IgD-negative memory B cell (primary cell): ENCODE results near the gene B3GALT4. TPM values are rescaled to one million over a fixed set of nuclear protein-coding genes. Genes with fewer than 3 reads are reported as not detected.

Source experiments
- H3K27ac Mint-ChIP-seq, 3 donors: one replicate each; pipeline ENCODE4 v1.8.0; 2020 to 2022; ENCODE audit warnings: mild to moderate bottlenecking in 3 of 3, mixed read lengths in 3 of 3, moderate library complexity in 1 of 3
- H3K27me3 Mint-ChIP-seq: one replicate; pipeline ENCODE4 v1.8.0; 2021; ENCODE audit warnings: mixed read lengths
- H3K36me3 Mint-ChIP-seq: one replicate; pipeline ENCODE4 v1.8.0; 2020; ENCODE audit warnings: mild to moderate bottlenecking, mixed read lengths
- H3K4me1 Mint-ChIP-seq, 3 donors: one replicate each; pipeline ENCODE4 v1.8.0; 2020 to 2022; ENCODE audit warnings: mixed read lengths in 3 of 3, mild to moderate bottlenecking in 1 of 3
- H3K4me3 Mint-ChIP-seq, 4 donors: one replicate each; pipeline ENCODE4 v1.8.0; 2020 to 2022; ENCODE audit warnings: mild to moderate bottlenecking in 4 of 4, mixed read lengths in 4 of 4, moderate library complexity in 3 of 4
- H3K9me3 Mint-ChIP-seq, 3 donors: one replicate each; pipeline ENCODE4 v1.8.0; 2020 to 2021; ENCODE audit warnings: mixed read lengths in 3 of 3, mild to moderate bottlenecking in 1 of 3
- polyA plus RNA-seq: library from polyadenylated mRNA; unstranded; fragments of 300-500 nt; fragmentation: Illumina TruSeq; gene quantifications from one replicate; pipeline ENCODE4 v1.2.3, GENCODE V29; 2021

Gene B3GALT4
- polyA plus RNA-seq, 1 donor from 2014 or later, result 35.4 TPM

- no peaks in the 10 kb centered on the region for H3K9me3 Mint-ChIP-seq
- H3K27me3 Mint-ChIP-seq, result no peaks in the 10 kb centered on the region
- H3K4me3 Mint-ChIP-seq, result peak overlapping the region; percentile 97 to 99 (median 98)
- peak overlapping the region; percentile 98 to 100 (median 99) for H3K27ac Mint-ChIP-seq
- peaks cover 12 to 41% (median 33%) of the 10 kb centered on the region in 3 donors for H3K4me1 Mint-ChIP-seq
- peaks cover 6% of the 10 kb centered on the region for H3K36me3 Mint-ChIP-seq
Observed at GRCh38 chr6:33312361-33313104, 35.6 kb downstream of the B3GALT4 start.

DNA sequence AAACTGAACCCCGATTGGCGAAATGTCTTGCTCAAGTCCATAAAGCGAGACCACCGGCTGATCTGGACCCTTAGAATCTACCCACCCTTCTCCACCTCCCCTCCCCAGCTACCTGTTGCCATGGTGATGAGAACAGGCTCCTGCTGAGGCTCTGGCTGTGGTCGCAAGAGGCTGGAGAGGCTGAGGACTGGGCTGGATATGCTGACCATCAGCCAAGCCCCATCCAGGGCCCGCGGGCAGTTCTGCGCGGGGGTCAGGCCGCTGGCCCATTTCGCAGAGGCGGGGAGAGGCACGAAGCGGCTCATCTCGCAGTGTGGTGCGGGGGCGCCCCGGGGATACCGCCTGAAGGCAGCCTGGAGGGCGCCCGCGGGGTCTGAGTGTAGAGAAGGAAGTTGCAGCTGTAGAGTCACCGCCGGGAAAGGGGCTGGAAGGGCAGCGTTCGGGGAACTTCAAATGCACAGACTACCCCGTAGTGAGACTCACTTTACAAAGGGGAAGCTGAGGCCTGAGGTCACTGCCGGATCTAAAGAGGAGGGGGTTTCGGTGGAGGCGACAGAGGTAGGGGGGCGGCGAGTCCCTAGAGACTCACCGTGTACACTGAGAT is 36.3 kb downstream of the B3GALT4 start:
- peaks cover 6% of the 10 kb centered on the region for H3K36me3 Mint-ChIP-seq
- H3K4me3 Mint-ChIP-seq, result peak overlapping the region; percentile 97 to 99 (median 98)
- H3K27me3 Mint-ChIP-seq, result no peaks in the 10 kb centered on the region
- H3K9me3 Mint-ChIP-seq, result no peaks in the 10 kb centered on the region
- H3K27ac Mint-ChIP-seq, result peak overlapping the region; percentile 98 to 100 (median 99)
- H3K4me1 Mint-ChIP-seq, result peaks cover 17 to 43% (median 33%) of the 10 kb centered on the region in 3 donors

GRCh38 chr6:33313709-33314514 is 37.0 kb downstream of the B3GALT4 start, which contains the start of gene TAPBP:
Gene TAPBP, minus strand, starts transcription at chr6:33314078. Its CDS starts 37 bp downstream, at chr6:33314041.
- Mint-ChIP-seq H3K27ac (peak within 1 kb of the TSS; percentile 98 to 100 (median 99)), H3K27me3 (no peaks in the 10 kb centered on the region), H3K4me1 (peaks cover 10 to 39% (median 33%) of the 10 kb centered on the region in 3 donors), H3K36me3 (peaks cover 5% of the 10 kb centered on the region), H3K4me3 (peak within 1 kb of the TSS; percentile 97 to 99 (median 98)), H3K9me3 (no peaks in the 10 kb centered on the region)

DNA sequence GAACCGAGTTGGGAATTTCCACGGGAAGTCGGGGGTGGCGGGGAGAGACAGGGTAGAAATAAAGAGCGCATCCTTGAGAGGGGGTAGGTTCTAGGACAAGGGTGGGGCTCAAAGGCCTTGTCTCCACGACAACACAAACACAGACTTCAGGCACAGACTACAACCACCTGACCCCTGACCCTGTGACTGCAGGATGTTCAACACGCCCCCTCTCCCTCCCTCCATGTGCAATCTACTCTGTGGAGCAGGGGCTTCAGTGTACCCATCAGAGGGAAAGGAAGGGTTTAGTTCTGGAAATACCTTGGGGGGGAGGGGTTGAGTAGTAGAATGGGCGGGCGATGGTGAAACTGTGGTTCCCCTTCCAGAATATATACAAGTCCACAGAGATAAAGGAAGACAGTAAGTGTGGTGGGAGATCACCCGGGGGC is 37.6 kb downstream of the B3GALT4 start:
- no peaks in the 10 kb centered on the region for H3K9me3 Mint-ChIP-seq
- peak overlapping the region; percentile 97 to 99 (median 98) for H3K4me3 Mint-ChIP-seq
- peak overlapping the region; percentile 98 to 100 (median 99) for H3K27ac Mint-ChIP-seq
- H3K36me3 Mint-ChIP-seq, result peaks cover 5% of the 10 kb centered on the region
- peaks cover 10 to 44% (median 38%) of the 10 kb centered on the region in 3 donors for H3K4me1 Mint-ChIP-seq
- H3K27me3 Mint-ChIP-seq, result no peaks in the 10 kb centered on the region

GRCh38 chr6:33314943-33315792 is 38.2 kb downstream of the B3GALT4 start:
- no peaks in the 10 kb centered on the region for H3K9me3 Mint-ChIP-seq
- peaks cover 10 to 50% (median 43%) of the 10 kb centered on the region in 3 donors for H3K4me1 Mint-ChIP-seq
- H3K4me3 Mint-ChIP-seq, result peak overlapping the region; percentile 97 to 99 (median 98)
- H3K27me3 Mint-ChIP-seq, result no peaks in the 10 kb centered on the region
- peaks cover 7% of the 10 kb centered on the region for H3K36me3 Mint-ChIP-seq
- H3K27ac Mint-ChIP-seq, result peak overlapping the region; percentile 98 to 100 (median 99)

DNA sequence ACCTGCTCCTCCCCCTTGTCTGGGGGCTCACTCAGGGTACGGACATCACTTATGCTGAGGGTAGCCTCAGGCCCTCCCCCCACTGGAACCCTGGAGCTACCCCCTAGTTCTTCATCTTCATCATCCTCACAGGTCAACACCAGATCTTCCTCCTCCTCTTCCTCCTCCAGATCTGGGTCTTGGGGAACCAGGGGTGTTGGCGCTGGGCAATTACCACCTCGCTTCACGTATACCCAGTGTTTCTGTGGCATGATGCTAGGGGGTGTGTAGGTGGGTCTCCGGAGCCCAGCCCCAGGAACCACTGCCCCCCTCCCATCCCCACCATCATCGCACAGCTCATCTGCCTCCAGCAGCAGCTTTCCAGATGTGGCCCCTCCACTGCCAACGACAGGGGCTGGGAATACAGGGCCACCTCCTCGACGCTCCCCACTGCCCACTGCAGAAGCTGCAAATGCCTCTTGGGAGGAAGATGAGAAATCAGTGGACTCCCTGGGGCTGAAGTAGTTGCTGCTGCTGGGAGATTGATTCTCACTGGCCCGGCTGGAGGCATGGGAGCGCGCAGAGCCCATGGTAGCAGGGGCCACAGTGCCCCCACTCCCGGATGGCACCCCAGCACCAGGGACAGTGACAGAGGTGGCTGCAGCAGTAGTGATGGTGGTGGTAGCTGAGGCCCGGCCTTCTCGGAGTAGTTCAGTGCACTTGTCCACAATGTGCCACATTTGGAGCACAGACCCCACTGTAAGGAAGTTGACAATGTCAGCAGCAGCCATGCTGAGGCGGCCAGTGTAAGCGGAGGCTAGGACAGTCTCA is 39.1 kb downstream of the B3GALT4 start:
- H3K27me3 Mint-ChIP-seq, result no peaks in the 10 kb centered on the region
- peak overlapping the region; percentile 98 to 100 (median 99) for H3K27ac Mint-ChIP-seq
- H3K36me3 Mint-ChIP-seq, result peaks cover 7% of the 10 kb centered on the region
- peak overlapping the region; percentile 76 to 100 (median 98) for H3K4me3 Mint-ChIP-seq
- H3K9me3 Mint-ChIP-seq, result no peaks in the 10 kb centered on the region
- peaks cover 7 to 51% (median 49%) of the 10 kb centered on the region in 3 donors for H3K4me1 Mint-ChIP-seq

DNA sequence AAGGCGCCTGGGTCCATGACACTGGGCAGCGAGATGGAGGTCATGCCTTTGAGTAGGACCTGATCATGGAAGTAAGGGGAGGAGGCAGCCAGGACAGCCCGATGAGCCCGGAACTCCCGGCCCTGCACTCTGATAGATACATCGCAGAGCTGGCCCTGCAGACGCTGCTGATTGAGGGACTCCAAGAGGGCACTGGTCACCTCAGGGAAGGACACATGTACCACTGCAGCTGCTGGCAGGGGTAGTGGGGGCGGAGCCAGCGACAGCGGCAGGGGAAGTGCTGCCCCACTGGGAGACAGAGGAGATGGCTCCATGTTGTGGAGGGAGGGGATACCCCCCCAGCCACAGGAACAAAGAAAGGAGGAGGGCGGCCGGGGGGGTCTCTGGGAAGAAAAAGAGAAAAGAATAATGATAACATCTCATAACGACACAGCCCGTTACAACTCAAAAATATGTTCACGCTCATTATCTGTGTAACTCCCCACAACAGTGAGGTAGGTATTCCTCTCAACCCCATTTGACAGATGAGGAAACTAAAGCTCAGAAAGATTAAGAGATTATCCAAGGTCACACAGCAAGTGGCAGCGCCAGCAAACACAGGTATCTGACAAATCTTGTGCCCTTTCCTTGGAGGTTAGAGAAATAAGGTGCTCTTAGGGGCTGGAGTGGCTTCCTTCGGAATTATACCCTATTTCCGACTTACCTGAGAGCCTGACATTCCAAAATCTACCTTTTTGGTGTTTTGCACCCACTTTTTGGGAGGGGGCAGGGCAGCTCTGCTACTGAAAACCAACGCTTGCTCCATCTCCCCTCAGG is 39.9 kb downstream of the B3GALT4 start:
- Mint-ChIP-seq H3K36me3 (peaks cover 7% of the 10 kb centered on the region), H3K27me3 (no peaks in the 10 kb centered on the region), H3K4me1 (peaks cover 7 to 53% (median 51%) of the 10 kb centered on the region in 3 donors), H3K4me3 (peak overlapping the region; percentile 71 to 100 (median 95)), H3K9me3 (no peaks in the 10 kb centered on the region), H3K27ac (peak overlapping the region; percentile 35 to 98 (median 67))

DNA sequence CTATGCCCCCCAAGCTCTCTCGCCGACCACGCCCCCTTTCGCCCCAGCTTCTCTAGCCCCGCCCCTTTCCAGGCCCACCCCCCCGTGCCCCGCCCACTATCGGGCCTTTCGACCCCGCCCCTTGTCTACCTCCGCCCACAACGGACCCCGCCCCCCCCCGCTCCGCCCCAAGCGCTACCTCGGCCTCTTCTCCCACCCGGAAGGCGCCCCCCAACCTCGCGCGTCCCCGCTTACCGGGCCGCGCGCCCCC is 40.4 kb downstream of the B3GALT4 start:
- no peaks in the 10 kb centered on the region for H3K27me3 Mint-ChIP-seq
- peaks cover 4% of the 10 kb centered on the region for H3K36me3 Mint-ChIP-seq
- H3K4me1 Mint-ChIP-seq, result peaks cover 7 to 52% (median 47%) of the 10 kb centered on the region in 3 donors
- peak overlapping the region; percentile 67 to 99 (median 98) for H3K27ac Mint-ChIP-seq
- H3K9me3 Mint-ChIP-seq, result no peaks in the 10 kb centered on the region
- peak overlapping the region; percentile 71 to 100 (median 95) for H3K4me3 Mint-ChIP-seq

DNA sequence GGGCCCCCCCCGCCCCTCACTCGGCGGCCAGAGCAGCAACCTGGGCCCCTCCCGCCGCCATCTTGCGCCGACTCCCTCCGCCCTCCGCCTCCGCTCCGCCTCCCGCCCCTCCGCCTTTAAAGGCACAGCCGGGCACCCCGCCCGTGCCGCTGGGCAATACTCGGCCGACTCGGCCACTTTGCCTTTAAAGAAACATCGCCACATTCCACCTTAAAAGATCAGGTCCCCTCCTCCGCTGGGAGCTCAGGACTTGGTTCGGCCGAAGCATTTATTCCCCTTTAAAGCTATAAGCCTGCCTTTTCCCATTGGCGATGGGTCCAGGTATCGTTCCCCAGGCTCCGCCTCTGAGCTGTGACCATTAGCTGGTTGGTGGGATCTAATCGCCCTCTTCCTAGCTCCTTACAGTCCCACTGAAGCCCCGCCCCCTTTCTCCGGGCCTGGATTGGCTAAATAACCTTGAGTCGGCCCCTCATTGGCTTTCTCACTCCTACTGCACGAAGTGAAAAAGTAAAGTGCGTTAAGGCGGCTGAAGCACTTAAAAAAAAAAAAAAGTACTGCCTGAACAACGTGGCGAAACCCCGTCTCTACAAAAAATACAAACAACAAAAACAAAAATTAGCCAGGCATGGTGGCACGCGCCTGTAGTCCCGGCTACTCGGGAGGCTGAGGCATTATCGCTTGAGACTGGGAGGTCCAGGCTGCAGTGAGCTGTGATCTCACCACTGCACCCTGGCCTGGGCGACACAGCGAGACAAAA is 40.9 kb downstream of the B3GALT4 start, which contains the start of gene ZBTB22:
Gene ZBTB22, minus strand, starts transcription at position 76 of the 757 bp plus-strand sequence. CDS start 828 bp downstream, outside the sequence.
- peak within 1 kb of the TSS; percentile 98 to 99 (median 98) for H3K27ac Mint-ChIP-seq
- no peaks in the 10 kb centered on the region for H3K27me3 Mint-ChIP-seq
- H3K9me3 Mint-ChIP-seq, result no peaks in the 10 kb centered on the region
- H3K4me1 Mint-ChIP-seq, result peaks cover 9 to 52% (median 45%) of the 10 kb centered on the region in 3 donors
- H3K4me3 Mint-ChIP-seq, result peak within 1 kb of the TSS; percentile 97 to 100 (median 100)
- H3K36me3 Mint-ChIP-seq, result peaks cover 4% of the 10 kb centered on the region

DNA sequence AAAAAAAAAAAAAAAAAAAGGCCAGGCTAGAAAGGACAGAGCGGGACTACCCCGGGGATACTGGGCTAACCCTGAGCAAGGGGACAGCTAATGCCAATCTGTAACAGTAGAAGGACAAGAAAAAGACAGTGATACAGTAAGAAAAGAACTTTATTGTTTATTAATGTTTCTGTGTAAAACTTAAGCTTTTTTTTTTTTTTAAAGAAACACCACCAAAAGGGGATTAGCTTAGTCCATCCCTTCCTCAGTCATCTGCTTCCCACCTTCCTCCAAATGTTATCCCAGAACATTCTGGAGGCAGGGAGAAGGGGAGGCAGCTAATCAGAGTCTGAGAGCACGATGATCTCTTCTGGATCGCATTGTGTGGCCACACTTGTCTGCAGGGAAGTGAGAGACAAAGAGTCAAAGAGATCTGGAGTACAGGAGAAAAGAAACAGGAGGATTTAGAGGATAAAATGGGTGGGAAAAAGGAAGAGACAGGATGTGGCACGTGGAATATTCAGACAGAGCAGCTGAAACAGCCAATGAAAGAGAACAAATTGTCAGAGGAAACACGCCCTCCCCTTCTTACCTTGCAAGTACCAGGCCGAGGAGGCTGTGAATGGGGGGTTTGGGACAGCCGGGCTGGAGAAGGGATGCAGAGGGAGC is 41.6 kb downstream of the B3GALT4 start:
- Mint-ChIP-seq H3K9me3 (no peaks in the 10 kb centered on the region), H3K4me1 (peaks cover 11 to 52% (median 46%) of the 10 kb centered on the region in 3 donors), H3K27ac (peak overlapping the region; percentile 98 to 99 (median 98))

GRCh38 chr6:33319939-33320314 is 43.0 kb downstream of the B3GALT4 start:
- Mint-ChIP-seq H3K27me3 (no peaks in the 10 kb centered on the region), H3K27ac (peak overlapping the region in 2 of 3 donors; percentile 72 to 98), H3K4me3 (peak overlapping the region; percentile 30 to 95 (median 58)), H3K9me3 (no peaks in the 10 kb centered on the region), H3K36me3 (peaks cover 6% of the 10 kb centered on the region), H3K4me1 (peaks cover 18 to 51% (median 44%) of the 10 kb centered on the region in 3 donors)

More for the DNA sequence above, 41.6 kb downstream of the B3GALT4 start:
- Mint-ChIP-seq H3K36me3 (peaks cover 6% of the 10 kb centered on the region), H3K27me3 (no peaks in the 10 kb centered on the region), H3K4me3 (peak overlapping the region; percentile 97 to 100 (median 100))
